Sciatic nerve (tissue), 2 donors: ENCODE data around the gene SGF29. TPM values are rescaled to one million over a fixed set of nuclear protein-coding genes. Genes with fewer than 3 reads are reported as not detected.
A peak's percentile ranks its signal among the peaks of the same experiment; 100 is the strongest.
"Not testable (repeated sequence)": the region's sequence is repeated elsewhere in the genome, so short reads cannot be mapped to it uniquely, and the experiment has no call there.

Experiments used
- ATAC-seq: fragments of 200-7000 bp; cut with Tn5 transposase; one replicate; pipeline ENCODE4 v1.9.1; 2020; ENCODE audit warnings: mild to moderate bottlenecking, moderate library complexity
- DNase-seq: peaks from one replicate; pipeline ENCODE4 v3.0.0-alpha.2; 2020; ENCODE audit warnings: low spot score
- intact Hi-C: fragments of 100-400 bp; cut with DNase I; formaldehyde crosslinking; loops from one replicate; pipeline ENCODE4 v1.14.2; 2022
- total RNA-seq: library from RNA; stranded (reverse); fragmentation: NEBNext Ultra II Directional; extraction: Animal tissue kit (Norgen Biotek cat#: 25700); gene quantifications from one replicate; pipeline ENCODE4 v1.2.1, GENCODE V29; 2021
- donor health status: DM: no; HTN: no; CAD: no.
- donor health status: DM: no; HTN: no; CAD: no.

The SGF29 gene
- total RNA-seq, 1 donor from 2014 or later, result 30.9 TPM

DNA sequence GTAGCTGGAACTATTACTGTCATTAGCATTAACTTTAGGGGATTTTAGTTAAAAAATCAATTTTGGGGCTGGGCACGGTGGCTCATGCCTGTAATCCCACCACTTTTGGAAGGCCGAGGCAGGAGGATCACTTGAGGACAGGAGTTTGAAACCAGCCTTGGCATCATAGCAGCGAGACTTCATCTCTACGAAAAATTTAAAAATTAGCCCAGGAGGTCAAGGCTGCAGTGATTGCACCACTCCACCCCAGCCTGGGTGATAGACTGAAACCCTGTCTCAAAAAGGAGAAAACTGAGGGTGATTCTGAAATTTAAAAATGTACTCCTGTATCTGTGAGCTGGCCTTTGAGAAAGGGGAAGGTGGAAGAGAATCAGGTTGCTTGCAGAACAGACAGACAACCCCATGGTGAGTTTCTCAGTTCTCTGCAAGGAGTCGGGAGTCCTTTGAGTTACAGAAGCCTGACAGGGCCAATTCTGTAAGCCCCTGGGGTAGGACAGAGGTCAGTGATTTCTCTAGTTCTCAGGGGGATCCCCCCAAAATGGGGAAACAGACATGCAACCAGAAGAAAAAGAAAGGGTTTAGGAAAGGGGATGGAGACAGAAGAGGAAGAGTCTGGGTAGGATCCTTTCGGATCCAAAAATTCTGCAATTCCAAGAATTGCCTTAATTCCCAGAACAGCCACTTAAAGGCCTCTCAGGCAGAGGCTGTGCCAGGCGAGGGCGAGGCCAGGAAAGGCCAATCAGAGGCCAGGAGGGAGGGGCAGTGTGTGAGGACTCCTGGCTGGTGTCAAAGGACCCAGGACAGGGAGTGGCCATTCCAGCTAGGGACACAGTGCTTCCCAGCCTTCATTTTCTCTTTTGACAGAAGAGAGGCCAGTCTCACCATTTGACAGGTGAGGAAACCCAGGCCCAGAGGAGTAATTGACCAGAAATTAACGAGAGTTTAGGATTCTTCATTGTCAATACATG is 21.7 kb upstream of the SGF29 start:
- intact Hi-C loops, result no loop called here
- ATAC-seq, result peak; percentile 98
- peak; percentile 81 for DNase-seq

GRCh38 chr16:28532940-28533647 is 20.6 kb upstream of the SGF29 start:
- intact Hi-C loops, result no loop called here

DNA sequence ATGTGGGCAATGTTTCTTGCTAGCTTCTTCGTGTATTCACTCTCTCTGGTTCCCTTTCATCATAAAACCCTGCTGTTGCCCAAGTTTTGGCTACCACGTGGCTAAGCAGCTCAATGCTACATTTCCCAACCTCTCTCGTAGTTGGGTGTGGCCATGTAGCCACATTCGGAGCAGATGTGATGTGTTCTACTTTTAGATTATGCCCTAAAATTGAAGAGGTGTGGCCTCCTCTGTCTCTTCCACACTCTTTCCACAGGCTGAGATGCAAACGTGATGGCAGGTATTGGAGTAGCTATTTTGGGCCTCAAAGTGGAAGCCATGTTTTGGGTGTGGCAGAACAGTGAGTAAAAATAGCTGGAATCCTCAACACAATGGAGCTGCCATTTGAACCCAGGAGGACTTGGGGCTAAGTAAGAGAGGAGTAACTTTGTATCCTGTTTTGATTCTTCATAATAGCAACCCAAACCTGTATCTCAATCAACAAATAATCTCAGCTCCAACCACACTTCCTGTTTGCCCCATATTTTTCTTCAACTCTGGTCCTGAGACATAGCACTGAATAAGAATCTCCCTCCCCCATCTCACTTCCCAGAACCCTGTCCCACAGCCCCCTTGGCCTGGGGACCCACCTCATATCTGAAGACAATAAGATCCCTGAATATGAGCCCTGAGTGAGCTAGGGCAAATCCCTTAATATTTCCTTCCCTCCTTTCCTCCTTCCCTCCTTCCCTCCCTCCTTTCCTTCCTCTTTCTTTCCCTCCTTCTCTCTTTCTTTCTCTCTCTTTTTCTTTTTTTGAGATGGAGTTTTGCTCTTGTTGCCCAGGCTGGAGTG is 19.0 kb upstream of the SGF29 start:
- ATAC-seq, result peak; percentile 13
- intact Hi-C loops, result no loop called here
- DNase-seq, result peak; percentile 68

More at GRCh38 chr16:28532940-28533647, 20.6 kb upstream of the SGF29 start:
- DNase-seq (no peak), ATAC-seq (no peak)

GRCh38 chr16:28537076-28537475 is 16.6 kb upstream of the SGF29 start:
- intact Hi-C loops, result no loop called here
- ATAC-seq, result no peak
- DNase-seq, result no peak

DNA sequence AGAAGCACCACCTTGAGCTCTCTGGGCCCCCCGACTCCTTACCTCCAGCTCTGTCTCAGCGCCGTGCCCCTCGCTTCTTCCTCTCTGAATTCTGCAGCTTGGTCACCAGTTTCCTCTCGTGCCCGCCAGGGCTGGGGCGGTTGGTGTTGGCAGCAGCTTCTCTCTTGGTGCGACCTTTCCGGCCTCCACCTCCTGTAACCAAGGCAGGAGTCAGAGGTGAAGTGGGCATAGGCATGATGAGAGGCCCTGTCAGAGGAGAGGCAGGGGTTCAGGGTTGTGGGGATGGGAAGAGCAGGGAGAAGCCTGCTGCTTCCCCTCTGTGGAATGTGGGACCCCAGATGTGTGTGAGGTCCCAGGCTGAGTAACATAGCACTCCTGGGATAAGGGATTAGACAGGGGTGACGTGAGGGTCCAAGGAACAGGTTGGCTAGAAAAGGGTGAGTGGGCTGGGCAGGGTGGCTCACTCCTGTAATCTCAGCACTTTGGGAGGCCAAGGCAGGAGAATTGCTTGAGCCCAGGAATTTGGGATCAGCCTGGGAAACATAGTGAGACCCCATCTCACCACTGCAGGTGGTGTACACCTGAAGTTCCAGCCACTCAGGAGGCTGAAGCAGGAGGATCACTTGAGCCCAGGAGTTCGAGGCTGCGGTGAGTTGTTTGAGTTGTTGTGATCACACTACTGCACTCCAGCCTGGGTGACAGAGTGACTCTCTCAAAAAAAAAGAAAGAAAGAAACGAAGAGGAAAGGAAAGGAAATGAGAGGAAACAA is 15.6 kb upstream of the SGF29 start:
- ATAC-seq (peak; percentile 0), DNase-seq (no peak)
- intact Hi-C loops, result no loop called here

- intact Hi-C loops, result no loop called here
- DNase-seq (peak; percentile 97), ATAC-seq (peak; percentile 98)
These were observed 14.8 kb upstream of the SGF29 start, which contains the start of gene NUPR1 for GRCh38 chr16:28538733-28539596. Gene NUPR1 (minus strand): TSS chr16:28538974. CDS start chr16:28538907, 67 bp downstream.

DNA sequence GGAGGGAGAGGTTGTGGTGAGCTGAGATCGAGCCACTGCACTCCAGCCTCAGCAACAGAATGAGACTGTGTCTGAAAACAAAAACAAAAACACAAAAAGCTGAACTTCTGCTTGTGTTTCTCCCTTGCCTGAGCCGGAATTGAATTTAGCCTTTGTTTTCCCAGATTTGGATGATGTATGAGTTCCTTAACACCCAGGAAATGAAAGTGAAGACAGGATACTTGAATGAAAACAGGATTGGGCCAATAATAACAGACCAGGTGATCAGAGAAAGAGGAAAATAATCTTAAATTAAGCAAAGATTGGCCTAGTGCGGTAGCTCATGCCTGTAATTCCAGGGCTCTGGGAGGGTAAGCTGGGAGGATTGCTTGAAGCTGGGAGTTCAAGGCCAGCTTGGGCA is 13.4 kb upstream of the SGF29 start:
- DNase-seq, result no peak
- no peak for ATAC-seq
- intact Hi-C loops, result no loop called here

DNA sequence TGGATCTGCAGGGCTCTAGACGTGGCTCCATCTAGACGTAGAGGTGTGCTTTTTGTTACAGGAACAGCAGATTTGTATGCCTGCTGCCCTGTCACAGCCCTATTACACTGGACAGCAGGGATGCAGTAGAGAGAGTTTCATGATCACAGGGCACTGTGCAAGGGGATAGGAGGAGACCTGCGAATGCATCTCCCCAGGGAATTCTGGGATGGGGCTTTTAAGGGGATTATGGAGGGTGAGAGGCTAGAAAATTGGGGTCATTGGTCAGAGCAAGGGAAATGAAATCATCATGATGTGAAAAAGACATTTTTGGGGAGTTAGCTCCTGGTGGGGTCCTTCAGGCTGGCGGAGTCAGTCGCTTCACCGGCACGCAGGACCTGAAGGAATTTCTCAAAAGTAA is 11.1 kb upstream of the SGF29 start:
- DNase-seq (no peak), ATAC-seq (no peak)
- intact Hi-C loops, result no loop called here

DNA sequence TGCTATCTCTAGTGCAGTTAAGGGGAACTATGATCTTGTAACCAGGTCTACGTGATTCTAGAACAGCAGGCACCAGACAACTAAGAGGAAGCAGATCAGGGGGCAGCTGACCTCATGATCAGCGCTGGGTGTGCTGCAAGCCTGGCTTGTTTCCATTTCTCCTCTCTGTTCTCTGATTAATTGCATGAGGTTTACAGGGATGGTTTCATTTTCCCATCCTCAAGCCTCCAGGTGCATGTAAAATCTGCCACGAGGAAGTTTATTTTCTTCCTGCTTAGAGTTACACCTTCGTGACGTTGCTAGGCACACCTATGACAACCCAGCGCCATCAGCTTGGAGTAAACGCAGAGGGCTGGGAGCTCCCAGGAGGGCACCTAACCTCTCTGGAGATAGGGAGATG is 10.6 kb upstream of the SGF29 start:
- intact Hi-C loops, result no loop called here
- ATAC-seq (no peak), DNase-seq (no peak)

GRCh38 chr16:28544998-28545397 is 8.7 kb upstream of the SGF29 start:
- ATAC-seq (no peak), DNase-seq (no peak)
- intact Hi-C loops, result no loop called here

DNA sequence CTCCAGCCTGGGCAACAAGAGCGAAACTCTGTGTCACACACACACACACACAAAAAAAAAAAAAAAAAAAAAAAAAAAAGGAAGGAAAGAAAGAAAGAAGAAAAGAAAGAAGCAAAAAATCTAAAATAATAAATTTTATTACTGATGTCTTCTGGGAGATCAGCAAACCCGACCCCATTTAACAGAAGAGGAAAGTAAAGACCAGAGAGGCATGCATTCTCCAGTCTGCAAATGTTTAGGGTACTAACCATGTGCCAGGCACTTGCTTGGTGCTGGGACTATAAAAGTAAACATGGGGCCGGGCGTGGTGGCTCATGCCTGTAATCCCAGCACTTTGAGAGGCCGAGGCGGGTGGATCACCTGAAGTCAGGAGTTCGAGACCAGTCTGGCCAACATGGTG is 7.8 kb upstream of the SGF29 start:
- DNase-seq, ATAC-seq, intact Hi-C loops: not testable (repeated sequence)

DNA sequence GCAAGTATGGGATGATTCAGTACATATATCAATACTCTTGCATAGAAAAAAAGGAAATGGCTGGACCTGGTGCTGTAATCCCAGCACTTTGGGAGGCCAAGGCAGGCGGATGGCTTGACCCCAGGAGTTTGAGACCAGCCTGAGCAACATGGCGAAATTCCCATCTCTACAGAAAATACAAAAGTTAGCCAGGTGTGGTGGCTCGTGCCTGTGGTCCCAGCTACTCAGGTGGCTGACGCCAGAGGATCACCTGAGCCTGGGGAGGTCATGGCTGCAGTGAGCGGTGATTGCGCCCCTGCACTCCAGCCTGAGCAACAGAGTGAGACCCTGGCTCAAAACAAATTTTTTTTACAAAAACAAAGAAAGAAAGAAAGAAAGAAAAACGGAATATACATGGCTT is 7.1 kb upstream of the SGF29 start:
- DNase-seq, result no peak
- intact Hi-C loops, result no loop called here
- ATAC-seq, result no peak

DNA sequence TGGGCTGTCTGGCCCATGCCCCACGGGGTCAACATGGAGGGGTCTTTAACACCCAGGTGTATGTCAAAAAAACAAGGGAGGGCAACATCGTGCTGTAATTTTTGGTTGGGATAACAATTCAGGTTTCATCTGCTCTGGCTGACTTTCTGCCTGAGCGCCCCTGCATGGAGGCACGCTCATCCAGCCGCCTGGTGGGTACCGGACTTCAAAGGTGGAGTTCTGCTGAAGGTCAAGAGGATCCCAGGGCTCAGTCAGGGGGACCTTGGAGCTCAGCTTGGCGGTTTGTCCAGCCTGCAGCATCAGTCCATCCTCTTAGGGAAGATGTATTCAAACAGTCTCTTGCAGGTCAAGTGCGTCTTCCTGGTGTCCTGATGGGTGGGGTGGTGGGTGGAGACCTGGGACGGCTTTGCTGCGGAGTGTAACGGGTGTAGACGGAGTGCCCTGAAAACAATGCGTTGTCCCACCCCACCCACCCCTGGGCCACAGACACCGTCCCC is 5.4 kb upstream of the SGF29 start:
- DNase-seq (no peak), ATAC-seq (no peak)
- intact Hi-C loops, result no loop called here

DNA sequence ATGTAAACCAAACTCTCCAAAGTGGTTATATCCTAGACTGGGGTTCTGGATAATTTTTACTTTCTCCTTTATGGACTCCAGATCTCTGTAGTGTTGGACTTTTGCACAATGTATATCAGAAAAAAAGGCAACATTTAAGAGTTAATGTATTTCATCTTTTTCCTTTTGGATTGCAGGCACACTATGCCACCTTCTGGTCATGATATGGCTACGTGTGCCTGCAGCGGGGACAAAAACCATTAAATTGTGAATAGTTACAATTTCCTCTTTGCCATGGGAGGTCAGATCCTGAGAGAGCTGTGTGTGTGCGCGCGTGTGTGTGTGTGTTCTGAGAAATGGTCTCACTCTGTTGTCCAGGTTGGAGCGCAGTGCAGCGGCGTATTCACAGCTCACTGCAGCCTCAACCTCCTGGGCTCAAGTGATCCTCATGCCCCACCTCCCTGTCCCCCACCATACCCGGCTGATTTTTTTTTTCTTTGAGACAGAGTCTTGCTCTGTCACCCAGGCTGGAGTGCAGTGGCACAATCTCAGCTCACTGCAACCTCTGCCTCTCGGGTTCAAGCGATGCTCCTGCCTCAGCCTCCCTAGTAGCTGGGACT is 4.3 kb upstream of the SGF29 start:
- DNase-seq, result no peak
- no peak for ATAC-seq
- intact Hi-C loops, result no loop called here

GRCh38 chr16:28554634-28555423 is 1.1 kb downstream of the SGF29 start:
- ATAC-seq, result no peak
- intact Hi-C loops, result loop anchor here (5.0 kb wide), 2 partner anchors 347 to 1147 kb away; no protein-coding TSS in a partner anchor
- no peak for DNase-seq

DNA sequence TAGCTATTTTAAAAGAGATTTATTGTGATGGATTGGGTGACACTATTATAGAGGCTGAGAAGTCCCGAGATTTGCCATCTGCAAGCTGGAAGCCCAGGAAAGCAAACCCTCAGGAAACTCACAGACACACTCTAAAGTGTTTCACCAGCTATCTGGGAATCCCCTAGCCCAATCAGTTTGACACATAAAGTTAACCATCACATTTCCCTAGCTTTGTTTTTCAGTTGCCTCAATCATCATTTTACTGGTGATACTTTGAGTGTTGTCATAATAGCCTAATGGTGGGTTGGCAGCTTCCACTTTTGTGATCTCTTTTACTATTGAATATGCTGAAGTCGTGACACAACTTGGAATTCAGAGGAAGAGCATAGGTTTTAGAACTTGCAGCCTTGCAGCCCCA is 1.8 kb downstream of the SGF29 start:
- intact Hi-C loops, result loop anchor here (5.0 kb wide), 1 partner anchor 1147 kb away; no protein-coding TSS in a partner anchor
- ATAC-seq (no peak), DNase-seq (no peak)
